ENCODE data around the gene CPLANE1.
A peak's percentile ranks its signal among the peaks of the same experiment; 100 is the strongest.
"Not testable (repeated sequence)": the region's sequence is repeated elsewhere in the genome, so short reads cannot be mapped to it uniquely, and the experiment has no call there.

CPLANE1 gene

GRCh38 chr5:37248970-37249814 is at the start of gene CPLANE1:
Gene CPLANE1, minus strand, starts transcription at chr5:37249376. Its CDS starts 1,678 bp downstream, at chr5:37247698.
- Mint-ChIP-seq H3K27ac (peak within 1 kb of the TSS; percentile 76), H3K4me3 (peak within 1 kb of the TSS; percentile 81), H3K9me3 (peaks cover 3% of the 10 kb centered on the region), H3K36me3 (peaks cover 2% of the 10 kb centered on the region), H3K27me3 (no peaks in the 10 kb centered on the region), H3K4me1 (peaks cover 27% of the 10 kb centered on the region)
- CTCF ChIA-PET = no interaction called here
- DNase-seq = peak; percentile 68

GRCh38 chr5:37296313-37296712 is 47.1 kb upstream of the CPLANE1 start:
- H3K4me1 Mint-ChIP-seq, DNase-seq, H3K9me3 Mint-ChIP-seq, CTCF ChIA-PET, H3K27me3 Mint-ChIP-seq, H3K4me3 Mint-ChIP-seq, H3K27ac Mint-ChIP-seq: not testable (repeated sequence)
- peaks cover 50% of the 10 kb centered on the region for H3K36me3 Mint-ChIP-seq

- CTCF ChIA-PET = no interaction called here
- Mint-ChIP-seq H3K4me3 (no peak overlapping the region), H3K9me3 (peaks cover 39% of the 10 kb centered on the region), H3K4me1 (no peaks in the 10 kb centered on the region), H3K27me3 (peaks cover 6% of the 10 kb centered on the region), H3K27ac (no peak overlapping the region), H3K36me3 (peaks cover 8% of the 10 kb centered on the region)
- no peak for DNase-seq
These were observed 34.1 kb upstream of the CPLANE1 start for GRCh38 chr5:37283214-37283820.

GRCh38 chr5:37275511-37275910 is 26.3 kb upstream of the CPLANE1 start:
- Mint-ChIP-seq H3K36me3 (no peaks in the 10 kb centered on the region), H3K27ac (no peak overlapping the region), H3K4me1 (no peaks in the 10 kb centered on the region), H3K4me3 (no peak overlapping the region), H3K27me3 (no peaks in the 10 kb centered on the region), H3K9me3 (peaks cover 12% of the 10 kb centered on the region)
- CTCF ChIA-PET = interaction anchor here (0.6 kb wide), 2 partner anchors 101 to 413 kb away, joined by 3 read pairs; no protein-coding TSS in a partner anchor
- no peak for DNase-seq

GRCh38 chr5:37272511-37272910 is 23.3 kb upstream of the CPLANE1 start:
- Mint-ChIP-seq H3K27me3 (no peaks in the 10 kb centered on the region), H3K4me1 (no peaks in the 10 kb centered on the region), H3K4me3 (no peak overlapping the region), H3K36me3 (no peaks in the 10 kb centered on the region), H3K27ac (no peak overlapping the region), H3K9me3 (peaks cover 7% of the 10 kb centered on the region)
- CTCF ChIA-PET = interaction anchor here (0.6 kb wide), 1 partner anchor 62 kb away, joined by 3 read pairs; no protein-coding TSS in a partner anchor
- no peak for DNase-seq

GRCh38 chr5:37268100-37268499 is 18.9 kb upstream of the CPLANE1 start:
- DNase-seq, CTCF ChIA-PET, H3K9me3 Mint-ChIP-seq, H3K4me3 Mint-ChIP-seq, H3K36me3 Mint-ChIP-seq, H3K27me3 Mint-ChIP-seq, H3K27ac Mint-ChIP-seq, H3K4me1 Mint-ChIP-seq: not testable (repeated sequence)

- peaks cover 19% of the 10 kb centered on the region for H3K9me3 Mint-ChIP-seq
- H3K27me3 Mint-ChIP-seq = no peaks in the 10 kb centered on the region
- DNase-seq = no peak
- no peak overlapping the region for H3K4me3 Mint-ChIP-seq
- H3K36me3 Mint-ChIP-seq = no peaks in the 10 kb centered on the region
- no peak overlapping the region for H3K27ac Mint-ChIP-seq
- peaks cover 10% of the 10 kb centered on the region for H3K4me1 Mint-ChIP-seq
- CTCF ChIA-PET = no interaction called here
These were observed 6.7 kb upstream of the CPLANE1 start for GRCh38 chr5:37255774-37256358.

- CTCF ChIA-PET = no interaction called here
- no peak overlapping the region for H3K27ac Mint-ChIP-seq
- peaks cover 19% of the 10 kb centered on the region for H3K9me3 Mint-ChIP-seq
- H3K4me1 Mint-ChIP-seq = peaks cover 14% of the 10 kb centered on the region
- no peaks in the 10 kb centered on the region for H3K27me3 Mint-ChIP-seq
- DNase-seq = no peak
- no peaks in the 10 kb centered on the region for H3K36me3 Mint-ChIP-seq
- H3K4me3 Mint-ChIP-seq = no peak overlapping the region
These were observed 5.4 kb upstream of the CPLANE1 start for GRCh38 chr5:37254581-37254980.

- CTCF ChIA-PET = no interaction called here
- H3K4me3 Mint-ChIP-seq = no peak overlapping the region
These were observed 2.5 kb upstream of the CPLANE1 start for GRCh38 chr5:37251665-37252064.

GRCh38 chr5:37249815-37250164 is 614 bp upstream of the CPLANE1 start:
- peak overlapping the region; percentile 81 for H3K4me3 Mint-ChIP-seq
- no peak for DNase-seq
- H3K4me1 Mint-ChIP-seq = peaks cover 27% of the 10 kb centered on the region
- CTCF ChIA-PET = no interaction called here
- H3K27ac Mint-ChIP-seq = peak overlapping the region; percentile 76
- peaks cover 9% of the 10 kb centered on the region for H3K9me3 Mint-ChIP-seq
- no peaks in the 10 kb centered on the region for H3K27me3 Mint-ChIP-seq
- peaks cover 2% of the 10 kb centered on the region for H3K36me3 Mint-ChIP-seq

More at GRCh38 chr5:37251665-37252064, 2.5 kb upstream of the CPLANE1 start:
- Mint-ChIP-seq H3K9me3 (peaks cover 16% of the 10 kb centered on the region), H3K36me3 (peaks cover 2% of the 10 kb centered on the region), H3K4me1 (peaks cover 27% of the 10 kb centered on the region), H3K27me3 (no peaks in the 10 kb centered on the region), H3K27ac (no peak overlapping the region)
- DNase-seq = no peak

- H3K36me3 Mint-ChIP-seq = peaks cover 2% of the 10 kb centered on the region
- peak overlapping the region; percentile 77 for H3K4me3 Mint-ChIP-seq
- peaks cover 27% of the 10 kb centered on the region for H3K4me1 Mint-ChIP-seq
- DNase-seq = no peak
- no peaks in the 10 kb centered on the region for H3K9me3 Mint-ChIP-seq
- CTCF ChIA-PET = no interaction called here
- H3K27ac Mint-ChIP-seq = no peak overlapping the region
- H3K27me3 Mint-ChIP-seq = no peaks in the 10 kb centered on the region
These were observed 681 bp downstream of the CPLANE1 start for GRCh38 chr5:37248421-37248969.

- H3K27ac Mint-ChIP-seq = no peak overlapping the region
- CTCF ChIA-PET = interaction anchor here (0.6 kb wide), 1 partner anchor 28 kb away, joined by 3 read pairs; no protein-coding TSS in a partner anchor
- H3K9me3 Mint-ChIP-seq = no peaks in the 10 kb centered on the region
- DNase-seq = no peak
- peaks cover 2% of the 10 kb centered on the region for H3K36me3 Mint-ChIP-seq
- H3K27me3 Mint-ChIP-seq = no peaks in the 10 kb centered on the region
- peak overlapping the region; percentile 33 for H3K4me3 Mint-ChIP-seq
- H3K4me1 Mint-ChIP-seq = peaks cover 27% of the 10 kb centered on the region
These were observed 1.7 kb downstream of the CPLANE1 start for GRCh38 chr5:37247496-37247895.

- Mint-ChIP-seq H3K4me3 (peak overlapping the region; percentile 33), H3K4me1 (peaks cover 23% of the 10 kb centered on the region), H3K27ac (no peak overlapping the region), H3K36me3 (peaks cover 2% of the 10 kb centered on the region), H3K9me3 (no peaks in the 10 kb centered on the region), H3K27me3 (no peaks in the 10 kb centered on the region)
- CTCF ChIA-PET = interaction anchor here (0.6 kb wide), 1 partner anchor 27 kb away, joined by 3 read pairs; no protein-coding TSS in a partner anchor
- DNase-seq = no peak
These were observed 2.1 kb downstream of the CPLANE1 start for GRCh38 chr5:37247036-37247435.

GRCh38 chr5:37234288-37234687 is 14.9 kb downstream of the CPLANE1 start:
- no peak for DNase-seq
- Mint-ChIP-seq H3K4me1 (no peaks in the 10 kb centered on the region), H3K27me3 (no peaks in the 10 kb centered on the region), H3K27ac (no peak overlapping the region), H3K4me3 (no peak overlapping the region), H3K9me3 (peaks cover 12% of the 10 kb centered on the region), H3K36me3 (peaks cover 38% of the 10 kb centered on the region)
- CTCF ChIA-PET = no interaction called here

Measured in activated naive CD4-positive, alpha-beta T cell treated with anti-CD3 and anti-CD28 coated beads, Interleukin-2, amount 10 ng/mL, durations not matched to agents 7 days and 5 days (primary cell).